HepG2 (cell line): ENCODE measurements around the gene ERF. TPM values are rescaled to one million over a fixed set of nuclear protein-coding genes. Genes with fewer than 3 reads are reported as not detected.

Source experiments
- ATRX ChIP-seq: sonication (generic); formaldehyde crosslinking; IDR thresholded peaks from 2 replicates; pipeline ENCODE4 v1.4.0; 2020; ENCODE audit warnings: missing genetic modification reagents, borderline replicate concordance
- KMT2B ChIP-seq: IDR thresholded peaks from 2 replicates; pipeline ENCODE4 v1.6.1; 2016; ENCODE audit warnings: missing genetic modification reagents, missing compliant biosample characterization
- RAD21 ChIP-seq: fragments of 450-650 bp; formaldehyde crosslinking; IDR thresholded peaks from 2 replicates; pipeline ENCODE4 v1.5.0; 2020; ENCODE audit warnings: mild to moderate bottlenecking
- REL ChIP-seq: sonication (generic); formaldehyde crosslinking; conservative IDR thresholded peaks from 2 replicates; pipeline ENCODE4 v1.8.0; 2022; ENCODE audit warnings: mild to moderate bottlenecking, missing genetic modification reagents, moderate library complexity
- SATB2 ChIP-seq: sonication (generic); formaldehyde crosslinking; IDR thresholded peaks from 2 replicates; pipeline ENCODE4 v1.5.0; 2020; ENCODE audit warnings: missing genetic modification reagents
- SP2 ChIP-seq: sonication (generic); formaldehyde crosslinking; IDR thresholded peaks from 2 replicates; pipeline ENCODE4 v1.5.1; 2020; ENCODE audit warnings: mild to moderate bottlenecking, missing genetic modification reagents
- ZNF564 ChIP-seq: sonication (generic); formaldehyde crosslinking; IDR thresholded peaks from 2 replicates; pipeline ENCODE4 v1.8.1; 2023; ENCODE audit warnings: mild to moderate bottlenecking, missing genetic modification reagents
- ZNF615 ChIP-seq: sonication (generic); formaldehyde crosslinking; IDR thresholded peaks from 2 replicates; pipeline ENCODE4 v1.5.0; 2020; ENCODE audit warnings: mild to moderate bottlenecking, missing genetic modification reagents, borderline replicate concordance
- polyA plus RNA-seq, 8 experiments: library from polyadenylated mRNA; depleted of rRNA in 3 of 8; stranded (reverse) in 7 of 8; unstranded in 1 of 8; fragments of >200 nt; fragmentation: Illumina TruSeq in 4 of 8; extraction: Trizol in 4 of 8; gene quantifications; 2 replicates each; pipeline versions ENCODE4 v1.2.1 to v1.2.3, GENCODE V29; 2011 to 2016; ENCODE audit warnings: low read depth in 4 of 8, missing spikeins in 1 of 8, mixed read lengths in 1 of 8; ENCODE audit not compliant: insufficient read depth in 1 of 8
- total RNA-seq, 5 experiments: library from RNA; depleted of rRNA; stranded (reverse); fragments of >200 nt; fragmentation: Illumina TruSeq; extraction: Trizol; gene quantifications; 2 replicates each; pipeline ENCODE4 v1.2.3, GENCODE V29; 2016; ENCODE audit warnings: low read depth in 1 of 5
- TF ChIP-seq, protein P1 (sequence below): sonication (generic); formaldehyde crosslinking; IDR thresholded peaks from 2 replicates; pipeline ENCODE4 v1.5.0; 2020; ENCODE audit warnings: mild to moderate bottlenecking, missing genetic modification reagents
- TF ChIP-seq, protein P2 (sequence below): sonication (generic); formaldehyde crosslinking; IDR thresholded peaks from 2 replicates; pipeline ENCODE4 v1.4.0; 2020; ENCODE audit warnings: missing genetic modification reagents, borderline replicate concordance
- TF ChIP-seq, protein P3 (sequence below): sonication (generic); formaldehyde crosslinking; IDR thresholded peaks from 2 replicates; pipeline ENCODE4 v1.4.0; 2020; ENCODE audit warnings: missing genetic modification reagents
- TF ChIP-seq, protein P4 (sequence below): sonication (generic); formaldehyde crosslinking; IDR thresholded peaks from 2 replicates; pipeline ENCODE4 v1.4.0; 2020; ENCODE audit warnings: missing genetic modification reagents, mild to moderate bottlenecking, borderline replicate concordance
- TF ChIP-seq, protein P5 (sequence below): sonication (generic); formaldehyde crosslinking; IDR thresholded peaks from 2 replicates; pipeline ENCODE4 v1.5.0; 2020; ENCODE audit warnings: mild to moderate bottlenecking, missing genetic modification reagents
- TF ChIP-seq, protein P6 (sequence below): sonication (generic); formaldehyde crosslinking; IDR thresholded peaks from 2 replicates; pipeline ENCODE4 v1.4.0; 2020; ENCODE audit warnings: mild to moderate bottlenecking, missing genetic modification reagents

Gene ERF
- total and polyA plus RNA-seq, 2 of the 13 experiments (the other 11 are each of a cell fraction or from before 2014, with no cell fraction given) = 67.1 to 69.9 TPM

DNA sequence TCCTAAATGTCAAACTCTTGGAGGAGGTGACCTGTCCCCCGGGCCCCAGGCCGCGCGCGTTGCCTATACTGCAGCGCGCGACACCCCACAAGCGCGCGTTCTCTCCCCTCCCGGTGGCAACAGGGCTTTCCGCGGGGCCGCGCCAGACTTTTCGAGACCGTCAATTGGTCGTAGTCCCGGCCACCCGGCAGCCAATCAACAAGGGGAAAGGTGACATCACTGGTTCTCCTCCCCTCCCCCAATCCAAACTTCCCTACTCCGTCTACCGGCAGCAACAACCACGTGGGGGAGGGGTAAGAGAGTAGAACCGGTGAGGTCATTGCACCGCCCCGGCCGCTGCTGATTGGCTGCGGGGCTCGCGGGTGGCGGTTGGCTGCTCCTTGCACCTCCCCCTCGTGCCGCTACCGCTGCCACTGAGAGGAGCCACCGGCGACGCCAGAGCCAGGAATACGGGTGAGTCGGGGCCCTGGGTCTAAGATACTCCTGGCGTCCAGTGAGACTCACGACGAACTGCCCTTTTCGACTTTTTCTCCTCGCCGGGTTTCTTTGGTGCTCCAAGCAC is 13.3 kb upstream of the ERF start (continued):
- TF ChIP-seq, protein P1, sequence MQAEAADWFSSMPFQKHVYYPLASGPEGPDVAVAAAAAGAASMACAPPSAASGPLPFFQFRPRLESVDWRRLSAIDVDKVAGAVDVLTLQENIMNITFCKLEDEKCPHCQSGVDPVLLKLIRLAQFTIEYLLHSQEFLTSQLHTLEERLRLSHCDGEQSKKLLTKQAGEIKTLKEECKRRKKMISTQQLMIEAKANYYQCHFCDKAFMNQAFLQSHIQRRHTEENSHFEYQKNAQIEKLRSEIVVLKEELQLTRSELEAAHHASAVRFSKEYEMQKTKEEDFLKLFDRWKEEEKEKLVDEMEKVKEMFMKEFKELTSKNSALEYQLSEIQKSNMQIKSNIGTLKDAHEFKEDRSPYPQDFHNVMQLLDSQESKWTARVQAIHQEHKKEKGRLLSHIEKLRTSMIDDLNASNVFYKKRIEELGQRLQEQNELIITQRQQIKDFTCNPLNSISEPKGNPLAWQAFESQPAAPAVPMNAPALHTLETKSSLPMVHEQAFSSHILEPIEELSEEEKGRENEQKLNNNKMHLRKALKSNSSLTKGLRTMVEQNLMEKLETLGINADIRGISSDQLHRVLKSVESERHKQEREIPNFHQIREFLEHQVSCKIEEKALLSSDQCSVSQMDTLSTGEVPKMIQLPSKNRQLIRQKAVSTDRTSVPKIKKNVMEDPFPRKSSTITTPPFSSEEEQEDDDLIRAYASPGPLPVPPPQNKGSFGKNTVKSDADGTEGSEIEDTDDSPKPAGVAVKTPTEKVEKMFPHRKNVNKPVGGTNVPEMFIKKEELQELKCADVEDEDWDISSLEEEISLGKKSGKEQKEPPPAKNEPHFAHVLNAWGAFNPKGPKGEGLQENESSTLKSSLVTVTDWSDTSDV (CRISPR knock-in tag) = no peak
- peak; percentile 36; the same call in 1 of the 2 replicates for TF ChIP-seq KMT2B (CRISPR knock-in tag)
- TF ChIP-seq ATRX = no peak
- no peak for TF ChIP-seq REL (CRISPR knock-in tag)
- no peak for TF ChIP-seq SATB2 (CRISPR knock-in tag)
- 0 out of 2 replicates have a peak, but pooled peaks have one; percentile 20 for TF ChIP-seq RAD21 (CRISPR knock-in tag)
- TF ChIP-seq, protein P2, sequence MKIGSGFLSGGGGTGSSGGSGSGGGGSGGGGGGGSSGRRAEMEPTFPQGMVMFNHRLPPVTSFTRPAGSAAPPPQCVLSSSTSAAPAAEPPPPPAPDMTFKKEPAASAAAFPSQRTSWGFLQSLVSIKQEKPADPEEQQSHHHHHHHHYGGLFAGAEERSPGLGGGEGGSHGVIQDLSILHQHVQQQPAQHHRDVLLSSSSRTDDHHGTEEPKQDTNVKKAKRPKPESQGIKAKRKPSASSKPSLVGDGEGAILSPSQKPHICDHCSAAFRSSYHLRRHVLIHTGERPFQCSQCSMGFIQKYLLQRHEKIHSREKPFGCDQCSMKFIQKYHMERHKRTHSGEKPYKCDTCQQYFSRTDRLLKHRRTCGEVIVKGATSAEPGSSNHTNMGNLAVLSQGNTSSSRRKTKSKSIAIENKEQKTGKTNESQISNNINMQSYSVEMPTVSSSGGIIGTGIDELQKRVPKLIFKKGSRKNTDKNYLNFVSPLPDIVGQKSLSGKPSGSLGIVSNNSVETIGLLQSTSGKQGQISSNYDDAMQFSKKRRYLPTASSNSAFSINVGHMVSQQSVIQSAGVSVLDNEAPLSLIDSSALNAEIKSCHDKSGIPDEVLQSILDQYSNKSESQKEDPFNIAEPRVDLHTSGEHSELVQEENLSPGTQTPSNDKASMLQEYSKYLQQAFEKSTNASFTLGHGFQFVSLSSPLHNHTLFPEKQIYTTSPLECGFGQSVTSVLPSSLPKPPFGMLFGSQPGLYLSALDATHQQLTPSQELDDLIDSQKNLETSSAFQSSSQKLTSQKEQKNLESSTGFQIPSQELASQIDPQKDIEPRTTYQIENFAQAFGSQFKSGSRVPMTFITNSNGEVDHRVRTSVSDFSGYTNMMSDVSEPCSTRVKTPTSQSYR = peak; percentile 99
- TF ChIP-seq ZNF564 (CRISPR knock-in tag) = no peak
- TF ChIP-seq, protein P3, sequence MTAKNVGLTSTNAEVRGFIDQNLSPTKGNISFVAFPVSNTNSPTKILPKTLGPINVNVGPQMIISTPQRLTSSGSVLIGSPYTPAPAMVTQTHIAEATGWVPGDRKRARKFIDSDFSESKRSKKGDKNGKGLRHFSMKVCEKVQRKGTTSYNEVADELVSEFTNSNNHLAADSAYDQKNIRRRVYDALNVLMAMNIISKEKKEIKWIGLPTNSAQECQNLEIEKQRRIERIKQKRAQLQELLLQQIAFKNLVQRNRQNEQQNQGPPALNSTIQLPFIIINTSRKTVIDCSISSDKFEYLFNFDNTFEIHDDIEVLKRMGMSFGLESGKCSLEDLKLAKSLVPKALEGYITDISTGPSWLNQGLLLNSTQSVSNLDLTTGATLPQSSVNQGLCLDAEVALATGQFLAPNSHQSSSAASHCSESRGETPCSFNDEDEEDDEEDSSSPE = peak; percentile 75
- TF ChIP-seq ZNF615 (CRISPR knock-in tag) = no peak
- TF ChIP-seq SP2 (CRISPR knock-in tag) = no peak
- TF ChIP-seq, protein P4, sequence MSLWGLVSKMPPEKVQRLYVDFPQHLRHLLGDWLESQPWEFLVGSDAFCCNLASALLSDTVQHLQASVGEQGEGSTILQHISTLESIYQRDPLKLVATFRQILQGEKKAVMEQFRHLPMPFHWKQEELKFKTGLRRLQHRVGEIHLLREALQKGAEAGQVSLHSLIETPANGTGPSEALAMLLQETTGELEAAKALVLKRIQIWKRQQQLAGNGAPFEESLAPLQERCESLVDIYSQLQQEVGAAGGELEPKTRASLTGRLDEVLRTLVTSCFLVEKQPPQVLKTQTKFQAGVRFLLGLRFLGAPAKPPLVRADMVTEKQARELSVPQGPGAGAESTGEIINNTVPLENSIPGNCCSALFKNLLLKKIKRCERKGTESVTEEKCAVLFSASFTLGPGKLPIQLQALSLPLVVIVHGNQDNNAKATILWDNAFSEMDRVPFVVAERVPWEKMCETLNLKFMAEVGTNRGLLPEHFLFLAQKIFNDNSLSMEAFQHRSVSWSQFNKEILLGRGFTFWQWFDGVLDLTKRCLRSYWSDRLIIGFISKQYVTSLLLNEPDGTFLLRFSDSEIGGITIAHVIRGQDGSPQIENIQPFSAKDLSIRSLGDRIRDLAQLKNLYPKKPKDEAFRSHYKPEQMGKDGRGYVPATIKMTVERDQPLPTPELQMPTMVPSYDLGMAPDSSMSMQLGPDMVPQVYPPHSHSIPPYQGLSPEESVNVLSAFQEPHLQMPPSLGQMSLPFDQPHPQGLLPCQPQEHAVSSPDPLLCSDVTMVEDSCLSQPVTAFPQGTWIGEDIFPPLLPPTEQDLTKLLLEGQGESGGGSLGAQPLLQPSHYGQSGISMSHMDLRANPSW (CRISPR knock-in tag) = no peak
- TF ChIP-seq, protein P5, sequence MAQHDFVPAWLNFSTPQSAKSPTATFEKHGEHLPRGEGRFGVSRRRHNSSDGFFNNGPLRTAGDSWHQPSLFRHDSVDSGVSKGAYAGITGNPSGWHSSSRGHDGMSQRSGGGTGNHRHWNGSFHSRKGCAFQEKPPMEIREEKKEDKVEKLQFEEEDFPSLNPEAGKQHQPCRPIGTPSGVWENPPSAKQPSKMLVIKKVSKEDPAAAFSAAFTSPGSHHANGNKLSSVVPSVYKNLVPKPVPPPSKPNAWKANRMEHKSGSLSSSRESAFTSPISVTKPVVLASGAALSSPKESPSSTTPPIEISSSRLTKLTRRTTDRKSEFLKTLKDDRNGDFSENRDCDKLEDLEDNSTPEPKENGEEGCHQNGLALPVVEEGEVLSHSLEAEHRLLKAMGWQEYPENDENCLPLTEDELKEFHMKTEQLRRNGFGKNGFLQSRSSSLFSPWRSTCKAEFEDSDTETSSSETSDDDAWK (CRISPR knock-in tag) = no peak
- TF ChIP-seq, protein P6, sequence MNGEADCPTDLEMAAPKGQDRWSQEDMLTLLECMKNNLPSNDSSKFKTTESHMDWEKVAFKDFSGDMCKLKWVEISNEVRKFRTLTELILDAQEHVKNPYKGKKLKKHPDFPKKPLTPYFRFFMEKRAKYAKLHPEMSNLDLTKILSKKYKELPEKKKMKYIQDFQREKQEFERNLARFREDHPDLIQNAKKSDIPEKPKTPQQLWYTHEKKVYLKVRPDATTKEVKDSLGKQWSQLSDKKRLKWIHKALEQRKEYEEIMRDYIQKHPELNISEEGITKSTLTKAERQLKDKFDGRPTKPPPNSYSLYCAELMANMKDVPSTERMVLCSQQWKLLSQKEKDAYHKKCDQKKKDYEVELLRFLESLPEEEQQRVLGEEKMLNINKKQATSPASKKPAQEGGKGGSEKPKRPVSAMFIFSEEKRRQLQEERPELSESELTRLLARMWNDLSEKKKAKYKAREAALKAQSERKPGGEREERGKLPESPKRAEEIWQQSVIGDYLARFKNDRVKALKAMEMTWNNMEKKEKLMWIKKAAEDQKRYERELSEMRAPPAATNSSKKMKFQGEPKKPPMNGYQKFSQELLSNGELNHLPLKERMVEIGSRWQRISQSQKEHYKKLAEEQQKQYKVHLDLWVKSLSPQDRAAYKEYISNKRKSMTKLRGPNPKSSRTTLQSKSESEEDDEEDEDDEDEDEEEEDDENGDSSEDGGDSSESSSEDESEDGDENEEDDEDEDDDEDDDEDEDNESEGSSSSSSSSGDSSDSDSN (CRISPR knock-in tag) = no peak
